HG03108 (cell line): ENCODE measurements around the gene PDGFC.
"Not testable (repeated sequence)": the region's sequence is repeated elsewhere in the genome, so short reads cannot be mapped to it uniquely, and the experiment has no call there.

ENCODE experiments used
- ATAC-seq: cut with Tn5 transposase; IDR thresholded peaks from one replicate; pipeline ENCODE4 v1.9.1; 2021; ENCODE audit warnings: moderate library complexity; ENCODE audit not compliant: unreplicated experiment

The PDGFC gene

DNA sequence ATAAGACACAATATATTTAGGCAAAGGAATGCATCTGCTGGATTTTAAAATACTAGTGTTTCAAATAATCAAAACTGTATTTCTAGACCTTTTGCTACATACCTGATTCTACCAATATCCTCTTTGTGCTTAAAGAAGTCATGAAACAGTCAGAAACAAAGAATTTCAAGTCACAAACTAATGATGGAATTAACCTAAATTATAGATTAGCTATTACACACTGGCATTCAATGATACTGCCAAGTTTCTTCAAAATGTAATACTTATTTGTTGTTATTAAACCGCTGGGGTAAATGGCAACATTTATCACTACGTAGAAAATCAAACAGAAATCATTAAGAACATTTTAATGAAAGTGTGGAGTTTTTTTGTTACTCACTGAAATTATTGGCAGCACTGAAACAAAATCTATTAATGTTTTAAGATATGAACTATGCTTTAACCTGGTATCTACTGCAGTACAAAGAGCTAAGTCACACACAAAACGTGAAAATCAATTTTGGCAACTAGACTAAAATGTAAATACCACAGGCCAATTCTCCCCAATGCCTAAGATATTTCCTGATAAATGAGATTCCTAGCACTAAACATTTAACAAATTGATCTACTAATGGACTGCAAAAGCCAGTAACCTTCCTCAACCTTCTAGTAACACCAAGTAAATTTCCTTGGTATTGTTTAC is 19.4 kb downstream of the PDGFC start:
- ATAC-seq, result no peak

GRCh38 chr4:156950948-156951347 is 20.7 kb downstream of the PDGFC start:
- ATAC-seq, result no peak

DNA sequence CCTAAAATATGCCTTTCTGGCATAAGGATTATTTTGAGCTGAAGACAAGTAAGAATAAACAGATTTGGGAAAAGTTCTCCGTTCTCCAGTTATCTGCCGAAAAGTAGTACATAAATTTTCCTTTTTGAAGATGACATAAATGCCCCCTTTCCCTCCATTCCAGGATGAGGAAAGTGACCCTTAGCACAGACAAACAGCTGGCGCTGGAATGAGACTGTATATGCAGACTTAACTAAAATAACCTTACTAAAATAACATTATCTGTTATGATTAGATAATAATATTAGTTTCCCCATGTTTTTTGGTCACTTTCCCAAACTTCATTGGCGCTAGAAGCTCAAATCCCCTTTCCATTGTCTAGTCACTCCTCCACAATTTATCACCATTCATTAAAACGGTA is 21.5 kb downstream of the PDGFC start:
- ATAC-seq, result no peak

- no peak for ATAC-seq
Measured at GRCh38 chr4:156949373-156949814, 22.2 kb downstream of the PDGFC start.

DNA sequence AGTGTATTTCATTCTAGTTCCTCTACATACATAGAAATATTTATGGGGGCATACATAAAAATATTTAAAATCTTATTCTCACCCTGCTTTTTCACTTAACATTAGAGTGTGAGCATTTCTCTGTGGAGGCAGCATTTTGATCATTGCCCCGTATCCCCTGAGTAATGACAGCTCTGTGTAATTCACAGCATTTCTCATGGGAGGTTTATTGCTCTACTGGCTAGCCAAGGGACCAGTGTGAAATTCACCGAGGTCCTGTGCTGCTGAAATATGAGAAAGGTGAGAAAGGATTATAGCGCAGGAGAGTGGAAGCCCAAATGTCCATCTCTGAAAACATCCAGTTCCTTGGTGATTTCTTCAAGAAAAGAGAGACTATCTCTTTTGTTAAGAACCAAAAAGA is 22.9 kb downstream of the PDGFC start:
- ATAC-seq, result no peak

DNA sequence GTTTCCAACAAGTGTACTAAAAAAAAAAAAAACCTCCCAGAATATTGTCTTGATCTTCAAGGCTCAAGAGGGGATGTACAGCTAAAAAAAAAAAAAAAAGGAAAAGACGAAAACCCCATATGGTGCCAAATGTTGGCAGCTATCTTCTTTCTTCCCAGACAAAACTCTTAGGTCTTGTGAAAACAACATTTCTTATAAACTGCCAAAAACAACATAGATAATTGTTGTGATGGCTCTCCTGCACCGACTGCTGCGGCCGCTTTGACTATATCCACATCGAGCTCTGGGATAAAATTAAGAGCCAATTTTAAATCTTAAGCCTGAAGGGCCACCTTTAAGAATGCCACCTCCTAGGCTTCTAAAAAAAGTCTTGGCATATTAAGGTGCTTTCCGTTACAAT is 23.5 kb downstream of the PDGFC start:
- no peak for ATAC-seq

- ATAC-seq, result no peak
Measured at GRCh38 chr4:156946516-156947424, 24.8 kb downstream of the PDGFC start.

DNA sequence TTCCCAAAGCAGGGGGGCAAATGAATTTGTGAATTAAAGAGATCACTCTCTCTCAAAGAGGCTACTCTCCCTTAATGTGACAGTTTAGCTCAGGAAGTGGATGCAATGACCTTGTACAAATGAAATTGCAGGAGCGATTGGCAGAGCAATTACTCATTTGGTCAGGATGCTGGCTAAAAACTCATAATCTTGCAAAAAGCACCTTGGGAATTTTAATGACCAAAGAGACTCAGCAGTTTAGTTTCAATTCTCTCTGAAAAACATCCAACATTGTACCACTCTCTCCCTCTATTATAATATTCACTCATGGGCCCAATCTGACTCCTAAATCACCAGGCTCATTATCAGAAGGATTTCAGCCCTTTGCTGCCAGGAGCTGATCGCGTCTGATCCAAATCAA is 26.1 kb downstream of the PDGFC start:
- no peak for ATAC-seq

DNA sequence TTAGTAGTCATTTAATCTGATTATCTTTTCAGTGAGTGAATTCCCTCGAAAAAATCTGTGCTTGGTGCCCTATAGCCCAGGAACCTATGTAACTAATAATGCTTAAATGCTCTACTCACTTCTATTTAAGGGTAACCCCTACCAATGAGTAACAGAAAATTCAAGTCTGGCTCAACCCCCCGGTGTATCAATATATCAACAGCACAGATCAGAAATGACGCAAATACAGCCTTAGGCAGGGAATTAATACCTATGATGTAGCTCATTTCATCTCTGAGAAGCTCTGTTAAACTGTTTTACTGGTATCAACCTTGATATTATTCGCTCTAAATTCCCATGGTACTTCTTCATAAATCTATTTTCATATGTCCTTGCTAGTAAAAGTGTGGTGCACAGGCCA is 28.6 kb downstream of the PDGFC start:
- no peak for ATAC-seq

- no peak for ATAC-seq
Measured at GRCh38 chr4:156941940-156942548, 29.6 kb downstream of the PDGFC start.

- no peak for ATAC-seq
Measured at GRCh38 chr4:156939801-156940200, 31.8 kb downstream of the PDGFC start.

DNA sequence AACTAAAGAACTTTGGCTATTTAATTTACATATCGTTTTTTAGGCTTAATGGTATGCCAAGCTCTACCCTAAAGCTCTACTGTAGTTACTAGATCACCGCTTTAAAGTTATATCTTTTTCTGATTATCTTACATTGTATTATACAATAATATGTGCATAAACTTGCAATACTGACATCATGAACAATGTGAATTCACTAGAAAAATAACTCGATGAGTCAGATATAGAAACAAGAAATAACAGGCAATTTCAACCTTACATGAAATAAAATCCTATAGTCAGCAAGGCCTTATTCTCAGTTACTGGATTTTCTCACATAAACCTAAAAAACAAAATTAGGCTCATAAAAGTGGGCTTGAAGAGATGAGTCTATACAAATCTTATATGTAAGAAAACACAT is 32.5 kb downstream of the PDGFC start:
- ATAC-seq, result no peak

GRCh38 chr4:156934259-156934635 is 37.4 kb downstream of the PDGFC start:
- no peak for ATAC-seq

DNA sequence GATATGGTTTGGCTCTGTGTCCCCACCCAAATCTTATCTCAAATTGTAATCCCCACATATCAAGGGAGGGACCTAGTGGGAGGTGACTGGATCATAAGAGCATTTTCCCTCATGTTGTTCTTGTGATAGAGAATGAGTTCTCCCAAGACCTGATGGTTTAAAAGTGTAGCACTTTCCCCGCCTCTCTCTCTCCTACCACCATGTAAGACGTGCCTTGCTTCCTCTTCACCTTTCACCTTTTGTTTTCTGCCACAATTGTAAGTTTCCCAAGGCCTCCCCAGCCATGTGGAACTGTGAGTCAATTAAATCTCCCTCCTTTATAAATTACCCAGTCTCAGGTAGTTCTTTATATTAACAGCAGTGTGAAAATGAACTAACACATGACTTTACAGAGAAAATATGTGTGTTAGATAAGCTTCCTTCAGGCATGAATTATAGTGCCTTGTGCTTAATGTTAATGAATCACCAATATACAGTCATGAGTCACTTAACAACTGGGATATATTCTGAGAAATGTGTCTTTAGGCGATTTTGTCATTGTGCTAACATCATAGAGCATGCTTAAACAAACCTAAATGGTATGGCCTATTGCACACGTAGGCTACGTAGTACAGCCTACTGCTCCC is 37.9 kb downstream of the PDGFC start:
- ATAC-seq, result no peak

GRCh38 chr4:156932360-156932759 is 39.2 kb downstream of the PDGFC start:
- ATAC-seq, result not testable (repeated sequence)

GRCh38 chr4:156931267-156931666 is 40.3 kb downstream of the PDGFC start:
- ATAC-seq, result no peak

DNA sequence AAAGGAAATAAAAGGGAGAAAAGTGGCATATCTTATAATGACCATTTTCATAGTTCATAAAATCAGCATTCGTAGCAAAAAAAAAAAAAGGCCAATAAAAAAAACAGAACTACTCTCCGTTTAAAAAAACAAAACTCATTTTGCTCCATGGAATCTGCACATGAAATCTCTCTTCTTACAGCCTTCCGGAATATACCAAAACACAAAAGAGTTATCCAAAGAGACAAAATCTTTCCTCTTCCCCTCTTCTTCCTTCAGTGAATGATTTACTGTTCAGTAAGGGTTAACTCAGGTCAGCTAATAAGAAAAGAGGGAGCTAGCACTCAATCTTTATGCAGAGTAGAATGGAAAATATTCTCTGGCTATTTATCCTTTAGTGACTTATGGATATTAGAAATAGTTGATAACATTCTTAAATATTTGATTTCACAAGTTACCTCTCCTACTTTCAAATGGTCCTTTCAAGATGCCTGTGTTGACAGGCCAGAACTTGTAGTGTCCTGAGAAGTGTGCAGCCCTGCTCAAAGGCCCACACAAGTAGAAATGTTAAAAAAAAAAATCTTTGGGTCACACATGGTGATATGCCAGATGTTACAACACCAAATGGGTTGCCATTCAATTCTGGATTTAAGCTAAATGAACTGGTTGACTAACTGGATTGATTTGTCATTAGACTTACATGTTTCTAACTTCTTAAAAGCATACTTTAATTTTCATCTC is 42.1 kb downstream of the PDGFC start:
- no peak for ATAC-seq

DNA sequence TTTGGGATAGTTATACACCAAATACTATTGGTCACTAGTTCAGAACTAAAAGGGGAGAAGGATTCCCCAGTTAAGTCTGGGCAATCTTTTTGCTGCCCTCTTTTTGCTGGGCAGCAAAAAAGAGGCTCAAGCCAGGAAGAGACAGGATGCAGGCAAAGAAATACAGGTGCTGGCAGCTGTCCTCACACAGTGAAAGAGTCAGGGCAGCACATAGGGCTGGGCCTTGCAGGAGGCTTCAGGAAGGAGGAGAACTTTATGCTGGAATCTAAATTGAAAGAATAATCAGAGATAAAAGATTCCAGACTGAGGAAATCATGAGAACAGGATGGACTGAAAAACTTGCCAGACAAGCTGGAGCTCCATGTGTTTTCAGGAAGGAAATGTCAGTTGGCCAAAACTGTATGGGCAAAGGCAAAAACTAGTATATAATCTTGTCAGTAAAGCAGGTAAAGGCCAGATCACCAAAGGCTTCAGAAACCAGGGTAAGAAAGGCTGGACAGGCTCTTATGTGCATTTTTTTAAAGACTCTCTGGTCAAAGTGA is 46.8 kb downstream of the PDGFC start:
- no peak for ATAC-seq

- ATAC-seq, result no peak
Measured at GRCh38 chr4:156923525-156923924, 48.1 kb downstream of the PDGFC start.

DNA sequence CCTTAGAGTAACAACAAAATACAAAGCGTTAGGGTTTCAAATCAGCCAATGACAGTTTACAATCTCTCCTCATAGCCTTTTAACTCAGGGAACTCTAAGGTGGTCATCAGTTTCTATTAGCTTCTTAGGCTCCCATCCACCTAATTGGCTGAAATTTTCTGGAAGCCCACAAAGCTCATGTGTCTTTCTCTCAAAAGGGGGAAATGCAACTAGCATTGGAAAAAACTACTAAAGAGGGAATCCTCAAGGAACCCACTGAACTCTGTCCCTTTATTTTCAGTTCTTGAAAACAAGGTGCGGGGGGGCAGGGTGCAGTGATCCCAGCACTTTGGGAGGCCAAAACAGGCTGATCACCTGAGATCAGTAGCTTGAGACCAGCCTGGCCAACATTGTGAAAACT is 56.4 kb downstream of the PDGFC start:
- no peak for ATAC-seq

DNA sequence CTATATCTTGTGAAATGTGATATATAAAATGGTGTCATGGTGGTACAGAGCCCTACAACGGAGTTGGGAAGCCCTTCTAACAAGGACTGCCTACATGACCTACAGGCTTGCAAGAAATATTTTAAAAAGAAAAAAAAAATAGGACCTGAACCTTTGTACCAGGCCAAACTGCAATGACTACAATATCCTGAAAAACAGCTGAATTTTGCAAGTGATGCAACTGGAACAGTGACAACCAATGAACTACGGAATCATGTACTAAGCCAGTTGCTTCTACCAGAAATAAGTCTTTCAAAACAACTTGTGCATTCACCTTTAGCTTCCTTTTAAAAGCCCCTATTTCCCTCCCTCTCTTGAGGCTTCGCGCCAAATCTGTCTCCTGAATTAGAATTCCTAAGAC is 58.4 kb downstream of the PDGFC start:
- ATAC-seq, result no peak
